Neuronal stem cell (in vitro differentiated cells): ENCODE results near the gene CTXND1.

Experiments
- DNase-seq: peaks from one replicate; pipeline ENCODE4 v3.0.0-alpha.2; 2013; ENCODE audit warnings: low spot score
- H2AFZ ChIP-seq: one replicate; pipeline ENCODE4 v1.6.1; 2013; ENCODE audit warnings: mild to moderate bottlenecking, low read length, inconsistent platforms
- H2AK5ac ChIP-seq: 2 replicates; pipeline ENCODE4 v1.6.1; 2013; ENCODE audit warnings: low read depth, mild to moderate bottlenecking, inconsistent platforms, low read length, moderate library complexity, mixed read lengths
- H2BK120ac ChIP-seq: 2 replicates; pipeline ENCODE4 v1.6.1; 2013; ENCODE audit warnings: low read depth, mild to moderate bottlenecking, inconsistent platforms, low read length, moderate library complexity, mixed read lengths
- H2BK12ac ChIP-seq: one replicate; pipeline ENCODE4 v1.6.1; 2013; ENCODE audit warnings: low read length, inconsistent platforms
- H2BK15ac ChIP-seq: 2 replicates; pipeline ENCODE4 v1.6.1; 2013; ENCODE audit warnings: mild to moderate bottlenecking, low read length, inconsistent platforms, mixed read lengths
- H2BK5ac ChIP-seq: one replicate; pipeline ENCODE4 v1.6.1; 2013; ENCODE audit warnings: inconsistent platforms, mild to moderate bottlenecking, low read length, moderate library complexity
- H3K14ac ChIP-seq: one replicate; pipeline ENCODE4 v1.6.1; 2013; ENCODE audit warnings: low read length, inconsistent platforms
- H3K18ac ChIP-seq: 2 replicates; pipeline ENCODE4 v1.6.1; 2013; ENCODE audit warnings: low read length, inconsistent platforms
- H3K23ac ChIP-seq: 2 replicates; pipeline ENCODE4 v1.6.1; 2013; ENCODE audit warnings: low read depth, mild to moderate bottlenecking, mixed read lengths, low read length, inconsistent platforms; ENCODE audit not compliant: poor library complexity
- H3K27ac ChIP-seq: replicated peaks from 3 replicates; pipeline ENCODE4 v1.5.1; 2013; ENCODE audit warnings: low read length, inconsistent platforms
- H3K27me3 ChIP-seq, 3 experiments: 2 replicates each; pipeline ENCODE4 v1.6.1; 2013; ENCODE audit warnings: low read length in 3 of 3, mild to moderate bottlenecking in 2 of 3, inconsistent platforms in 1 of 3, low read depth in 1 of 3, mixed read lengths in 1 of 3, moderate library complexity in 1 of 3; ENCODE audit not compliant: control insufficient read depth in 3 of 3, insufficient read depth in 3 of 3
- H3K36me3 ChIP-seq, 2 donors: replicated peaks in 1 of 2; 2 replicates each; pipeline ENCODE4 v1.6.1; 2013; ENCODE audit warnings: low read length in 2 of 2; ENCODE audit not compliant: control insufficient read depth in 2 of 2, insufficient read depth in 2 of 2
- H3K4ac ChIP-seq: 2 replicates; pipeline ENCODE4 v1.6.1; 2013; ENCODE audit warnings: inconsistent platforms, mild to moderate bottlenecking, low read length, moderate library complexity
- H3K4me1 ChIP-seq, 2 donors: 1 replicate in 1 of 2; 2 replicates in 1 of 2; pipeline ENCODE4 v1.6.1; 2013; ENCODE audit warnings: low read length in 2 of 2, low read depth in 1 of 2; ENCODE audit not compliant: control insufficient read depth in 2 of 2, insufficient read depth in 1 of 2
- H3K4me2 ChIP-seq: one replicate; pipeline ENCODE4 v1.6.1; 2013; ENCODE audit warnings: mild to moderate bottlenecking, low read length, inconsistent platforms; ENCODE audit not compliant: insufficient read depth, poor library complexity, severe bottlenecking
- H3K4me3 ChIP-seq, 2 donors: 2 replicates each; pipeline ENCODE4 v1.5.1; 2013; ENCODE audit warnings: low read length in 2 of 2, mild to moderate bottlenecking in 2 of 2, inconsistent platforms in 1 of 2, moderate library complexity in 1 of 2
- H3K79me1 ChIP-seq: one replicate; pipeline ENCODE4 v1.6.1; 2013; ENCODE audit warnings: low read depth, mild to moderate bottlenecking, inconsistent platforms, low read length, moderate library complexity
- H3K9ac ChIP-seq: one replicate; pipeline ENCODE4 v1.6.1; 2013; ENCODE audit warnings: mild to moderate bottlenecking, low read depth, low read length, inconsistent platforms; ENCODE audit not compliant: poor library complexity
- H3K9me3 ChIP-seq, 2 donors: replicated peaks in 1 of 2; 2 replicates each; pipeline versions ENCODE3 to v1.6.1; 2013; ENCODE audit warnings: low read length in 2 of 2, mild to moderate bottlenecking in 2 of 2, inconsistent platforms in 1 of 2, low read depth in 1 of 2, mixed read lengths in 1 of 2, moderate library complexity in 1 of 2; ENCODE audit not compliant: control insufficient read depth in 2 of 2, insufficient read depth in 1 of 2
- H4K8ac ChIP-seq: one replicate; pipeline ENCODE4 v1.6.1; 2013; ENCODE audit warnings: low read depth, mild to moderate bottlenecking, inconsistent platforms, low read length, moderate library complexity
- H4K91ac ChIP-seq: one replicate; pipeline ENCODE4 v1.6.1; 2013; ENCODE audit warnings: low read length, low read depth, mild to moderate bottlenecking, inconsistent platforms; ENCODE audit not compliant: poor library complexity
- WGBS, 2 donors: extraction: QIAGEN DNeasy Blood & Tissue Kit; methylation state at CpG; one replicate each; pipeline ENCODE4 v1.1.7; 2013; ENCODE audit warnings: missing lambda C conversion rate in 2 of 2, mixed read lengths in 1 of 2; ENCODE audit not compliant: insufficient read length in 2 of 2, insufficient replicate concordance in 1 of 2; ENCODE audit errors: extremely low coverage in 2 of 2; 5-methylcytosine and 5-hydroxymethylcytosine counted together

CTXND1 gene

DNA sequence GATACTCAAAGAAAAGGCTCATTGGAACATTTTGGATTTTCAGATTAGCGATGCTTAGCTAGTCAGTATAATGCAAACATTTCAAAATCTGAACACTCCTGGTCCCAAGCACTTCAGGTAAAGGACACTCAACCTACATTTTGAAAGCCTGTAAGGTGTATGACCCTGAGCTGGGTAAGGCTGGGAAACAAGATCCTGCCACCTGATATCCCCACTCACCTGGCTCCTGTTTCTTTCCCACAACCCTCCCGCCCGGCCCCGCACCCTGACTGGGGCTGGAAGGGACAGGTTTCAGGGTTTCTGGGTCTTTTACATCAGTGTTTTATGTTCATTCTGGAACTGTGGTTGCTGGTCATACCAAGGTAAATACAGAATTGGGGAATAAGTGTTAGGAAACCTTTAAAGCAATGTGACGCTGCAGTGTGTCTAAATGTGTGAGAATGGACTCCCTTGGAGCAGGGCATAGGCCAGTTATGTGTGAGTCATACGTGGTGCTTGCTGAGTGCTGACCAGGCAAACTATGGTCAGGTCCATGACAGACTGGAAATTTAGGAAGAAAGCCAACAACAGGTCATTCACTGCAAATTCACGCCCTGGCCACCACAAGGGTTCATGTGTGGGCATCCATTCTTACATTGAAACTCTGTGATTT is 22.9 kb downstream of the CTXND1 start:
- no peak overlapping the region for H2BK120ac ChIP-seq
- H3K4me3 ChIP-seq, result no peak overlapping the region
- no peak overlapping the region for H2BK12ac ChIP-seq
- H3K4me2 ChIP-seq, result no peak overlapping the region
- no peaks in the 10 kb centered on the region for H3K79me1 ChIP-seq
- no peak overlapping the region for H2AK5ac ChIP-seq
- no peak overlapping the region for H2BK15ac ChIP-seq
- H4K8ac ChIP-seq, result no peak overlapping the region
- no peak overlapping the region for H2BK5ac ChIP-seq
- no peak overlapping the region for H3K23ac ChIP-seq
- no peaks in the 10 kb centered on the region for H3K9me3 ChIP-seq
- H2AFZ ChIP-seq, result no peak overlapping the region
- H3K18ac ChIP-seq, result no peak overlapping the region
- no peak for DNase-seq
- H3K36me3 ChIP-seq, result no peaks in the 10 kb centered on the region
- H3K4ac ChIP-seq, result no peak overlapping the region
- H3K27ac ChIP-seq, result no peak overlapping the region
- peaks cover 9 to 10% of the 10 kb centered on the region in 2 donors for H3K4me1 ChIP-seq
- WGBS, 2 donors, result no CpG with 5 or more reads among the region's 7 CpGs
- no peak overlapping the region for H3K14ac ChIP-seq
- H3K9ac ChIP-seq, result no peak overlapping the region
- H3K27me3 ChIP-seq, result peaks cover 0 to 6% (median 0%) of the 10 kb centered on the region in 3 experiments
- no peak overlapping the region for H4K91ac ChIP-seq

DNA sequence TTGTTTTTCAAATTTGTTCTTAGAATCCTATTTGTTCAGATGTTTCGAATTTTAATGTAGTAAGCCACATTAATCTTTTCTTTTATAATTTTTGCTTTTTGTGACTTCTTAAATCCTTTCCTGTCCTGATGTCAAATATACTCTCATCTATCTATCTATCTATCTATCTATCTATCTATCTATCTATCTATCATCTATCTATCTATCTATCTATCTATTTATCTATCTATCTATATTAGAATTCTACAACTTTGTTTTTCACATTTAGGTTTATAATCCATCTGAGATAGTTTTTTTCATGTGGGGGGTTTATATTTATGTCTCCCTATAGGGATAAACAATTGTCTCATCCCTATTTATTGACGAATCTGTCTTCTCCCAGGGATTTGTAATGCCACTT is 32.1 kb downstream of the CTXND1 start:
- Histone ChIP-seq H2BK5ac (no peak overlapping the region), H3K79me1 (no peaks in the 10 kb centered on the region), H3K4ac (no peak overlapping the region), H3K27me3 (no peaks in the 10 kb centered on the region), H3K4me3 (no peak overlapping the region), H3K9ac (no peak overlapping the region), H3K18ac (no peak overlapping the region), H2BK12ac (no peak overlapping the region), H3K27ac (no peak overlapping the region), H2BK15ac (no peak overlapping the region), H3K9me3 (no peaks in the 10 kb centered on the region), H3K14ac (no peak overlapping the region), H3K23ac (no peak overlapping the region), H3K4me1 (no peaks in the 10 kb centered on the region), H2AK5ac (no peak overlapping the region), H3K36me3 (no peaks in the 10 kb centered on the region), H2AFZ (no peak overlapping the region), H4K91ac (no peak overlapping the region), H2BK120ac (no peak overlapping the region), H4K8ac (no peak overlapping the region), H3K4me2 (no peak overlapping the region)
- no peak for DNase-seq
- no CpG with 5 or more reads among the region's 2 CpGs for WGBS, 2 donors

GRCh38 chr15:80217327-80217900 is 34.6 kb downstream of the CTXND1 start:
- Histone ChIP-seq H3K27ac (no peak overlapping the region), H3K27me3 (no peaks in the 10 kb centered on the region), H3K9ac (no peak overlapping the region), H3K4me1 (no peaks in the 10 kb centered on the region), H2AFZ (no peak overlapping the region), H3K4me3 (no peak overlapping the region), H3K23ac (no peak overlapping the region), H3K9me3 (peaks cover 0 to 2% of the 10 kb centered on the region in 2 donors), H2BK12ac (no peak overlapping the region), H2BK5ac (no peak overlapping the region), H3K4ac (no peak overlapping the region), H2AK5ac (no peak overlapping the region), H3K14ac (no peak overlapping the region), H3K79me1 (no peaks in the 10 kb centered on the region), H2BK120ac (no peak overlapping the region), H4K8ac (no peak overlapping the region), H2BK15ac (no peak overlapping the region), H3K36me3 (no peaks in the 10 kb centered on the region), H3K4me2 (no peak overlapping the region), H4K91ac (no peak overlapping the region), H3K18ac (no peak overlapping the region)
- WGBS, 2 donors, result no CpG with 5 or more reads among the region's 4 CpGs
- DNase-seq, result no peak

DNA sequence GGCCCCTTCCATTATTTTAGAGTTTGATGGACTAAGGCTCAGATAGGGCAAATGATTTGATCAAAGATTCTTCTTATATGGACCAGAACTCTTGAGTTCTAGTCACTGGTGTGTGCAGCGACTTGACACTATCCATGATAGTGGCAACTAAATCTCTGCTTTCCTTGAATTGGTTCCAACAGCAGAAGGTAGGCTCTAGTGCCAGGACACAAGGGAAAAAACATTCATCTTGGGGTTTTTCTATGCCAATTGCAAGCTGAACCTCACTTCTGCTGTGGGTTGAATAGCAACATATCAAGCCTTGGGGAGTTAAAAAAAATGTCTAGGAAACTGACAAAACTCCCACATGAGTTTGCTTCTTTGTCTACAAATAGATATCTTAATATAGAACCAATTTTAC is 35.1 kb downstream of the CTXND1 start:
- H2AFZ ChIP-seq, result no peak overlapping the region
- H2BK120ac ChIP-seq, result no peak overlapping the region
- H3K9ac ChIP-seq, result no peak overlapping the region
- H4K91ac ChIP-seq, result no peak overlapping the region
- WGBS, 2 donors, result no CpG with 5 or more reads among the region's 1 CpG
- H3K23ac ChIP-seq, result no peak overlapping the region
- no peak overlapping the region for H3K18ac ChIP-seq
- H2BK15ac ChIP-seq, result no peak overlapping the region
- no peaks in the 10 kb centered on the region for H3K4me1 ChIP-seq
- peaks cover 0 to 2% of the 10 kb centered on the region in 2 donors for H3K9me3 ChIP-seq
- no peak overlapping the region for H3K4me3 ChIP-seq
- H3K27me3 ChIP-seq, result no peaks in the 10 kb centered on the region
- H4K8ac ChIP-seq, result no peak overlapping the region
- no peak overlapping the region for H3K4ac ChIP-seq
- no peaks in the 10 kb centered on the region for H3K79me1 ChIP-seq
- H3K14ac ChIP-seq, result no peak overlapping the region
- no peak for DNase-seq
- no peak overlapping the region for H2BK5ac ChIP-seq
- no peak overlapping the region for H2AK5ac ChIP-seq
- H3K27ac ChIP-seq, result no peak overlapping the region
- no peak overlapping the region for H3K4me2 ChIP-seq
- H2BK12ac ChIP-seq, result no peak overlapping the region
- H3K36me3 ChIP-seq, result no peaks in the 10 kb centered on the region
